T-helper 9 cell (primary cell): ENCODE measurements around the gene HDAC10.

Experiments
- DNase-seq: peaks from one replicate; pipeline ENCODE4 v3.0.0-alpha.2; 2020

HDAC10 gene

GRCh38 chr22:50255099-50255498 lies 4.0 kb upstream of the HDAC10 start:
- DNase-seq, result no peak

GRCh38 chr22:50253941-50254340 lies 2.9 kb upstream of the HDAC10 start:
- no peak for DNase-seq

GRCh38 chr22:50253046-50253915 lies 2.2 kb upstream of the HDAC10 start:
- DNase-seq, result no peak

GRCh38 chr22:50252082-50253045 lies 1.3 kb upstream of the HDAC10 start:
- peak; percentile 57 for DNase-seq

- DNase-seq, result no peak
Measured at GRCh38 chr22:50251477-50252081, 514 bp upstream of the HDAC10 start.

GRCh38 chr22:50250249-50250554 lies 863 bp downstream of the HDAC10 start:
- no peak for DNase-seq

GRCh38 chr22:50249341-50250248 lies 1.5 kb downstream of the HDAC10 start:
- DNase-seq, result no peak

- no peak for DNase-seq
Measured at GRCh38 chr22:50248196-50249081, 2.6 kb downstream of the HDAC10 start.

- peak; percentile 57 for DNase-seq
Measured at GRCh38 chr22:50247748-50248147, 3.3 kb downstream of the HDAC10 start.

GRCh38 chr22:50246242-50247175 lies 4.6 kb downstream of the HDAC10 start:
- no peak for DNase-seq

- no peak for DNase-seq
Measured at GRCh38 chr22:50245214-50246072, 5.6 kb downstream of the HDAC10 start.

GRCh38 chr22:50244420-50245213 lies 6.4 kb downstream of the HDAC10 start, which contains the start of gene TUBGCP6:
TUBGCP6 (minus strand) TSS chr22:50245023; CDS start chr22:50244459, 564 bp downstream.
- DNase-seq, result peak; percentile 91

- DNase-seq, result no peak
Measured at GRCh38 chr22:50243685-50244419, 7.2 kb downstream of the HDAC10 start.

- DNase-seq, result no peak
Measured at GRCh38 chr22:50242406-50242949, 8.6 kb downstream of the HDAC10 start.

GRCh38 chr22:50238755-50239154 lies 12.3 kb downstream of the HDAC10 start:
- no peak for DNase-seq

- no peak for DNase-seq
Measured at GRCh38 chr22:50236731-50237409, 14.2 kb downstream of the HDAC10 start.
